NCI-H2227 treated with DMSO at 0.1 percent for 48 hours (cell line): ENCODE measurements around the gene TRPM3.

Source experiments
- DNase-seq: peaks from one replicate; lab custom pipeline; 2025; lab: John Stamatoyannopoulos, UW

Gene TRPM3

GRCh38 chr9:71097671-71098070 lies 23.8 kb downstream of the TRPM3 start:
- DNase-seq: no peak

DNA sequence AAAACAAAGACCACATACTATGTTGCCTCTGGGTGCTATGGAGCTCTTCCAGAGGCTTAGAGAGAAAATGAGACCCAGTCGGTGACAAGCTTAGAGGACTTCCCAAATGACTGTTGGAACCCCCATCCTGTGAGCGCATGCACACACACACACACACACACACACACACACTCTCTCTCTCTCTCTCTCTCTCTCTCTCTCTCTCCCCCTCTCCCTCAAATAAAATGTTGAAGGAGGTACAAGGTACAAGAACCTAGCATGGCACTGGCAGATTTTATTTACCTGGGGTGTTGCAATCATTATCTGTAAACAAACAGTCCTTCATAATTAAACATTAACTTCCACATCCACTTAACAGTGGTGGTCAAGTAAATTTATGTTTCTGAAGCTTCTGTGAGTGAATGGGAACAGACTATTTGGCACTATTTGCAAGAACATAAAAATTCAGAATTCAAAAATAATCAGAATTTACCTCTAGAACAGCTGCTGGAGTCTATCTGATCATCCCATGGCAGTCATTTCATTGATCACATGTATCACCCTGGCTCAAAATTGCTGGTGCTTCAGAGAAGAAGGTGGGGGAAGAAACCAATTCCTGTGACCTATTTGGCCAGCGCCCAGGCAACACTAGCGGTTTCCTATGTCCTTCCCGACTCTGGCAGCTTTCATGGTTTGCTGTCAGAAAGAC lies 24.9 kb downstream of the TRPM3 start:
- no peak for DNase-seq

DNA sequence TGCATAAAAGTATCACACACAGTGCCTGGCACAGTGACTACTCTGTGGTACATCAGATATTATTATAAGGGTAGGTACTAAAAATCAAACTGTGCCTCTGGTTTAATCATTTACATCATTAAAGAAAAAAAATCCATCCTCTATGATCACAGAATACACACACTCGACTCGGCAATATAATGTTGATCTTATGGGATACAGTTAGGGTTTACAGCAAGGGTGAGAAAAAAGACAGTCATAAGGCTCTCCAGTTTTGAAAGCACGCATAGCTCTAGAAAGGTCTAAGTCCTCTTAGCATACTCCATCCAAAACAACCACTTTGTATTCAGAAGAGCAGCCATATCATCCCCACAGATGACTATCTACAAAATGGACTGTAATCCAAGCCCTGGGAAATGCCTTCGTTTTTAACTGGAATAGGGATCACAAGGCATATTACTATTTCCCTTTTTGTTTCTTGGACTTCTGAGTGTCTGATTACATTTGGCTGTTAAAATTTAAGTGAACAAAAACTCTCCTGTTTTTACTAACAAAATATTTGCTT lies 26.6 kb downstream of the TRPM3 start:
- DNase-seq: no peak

GRCh38 chr9:71090896-71091295 lies 30.5 kb downstream of the TRPM3 start:
- DNase-seq: no peak

DNA sequence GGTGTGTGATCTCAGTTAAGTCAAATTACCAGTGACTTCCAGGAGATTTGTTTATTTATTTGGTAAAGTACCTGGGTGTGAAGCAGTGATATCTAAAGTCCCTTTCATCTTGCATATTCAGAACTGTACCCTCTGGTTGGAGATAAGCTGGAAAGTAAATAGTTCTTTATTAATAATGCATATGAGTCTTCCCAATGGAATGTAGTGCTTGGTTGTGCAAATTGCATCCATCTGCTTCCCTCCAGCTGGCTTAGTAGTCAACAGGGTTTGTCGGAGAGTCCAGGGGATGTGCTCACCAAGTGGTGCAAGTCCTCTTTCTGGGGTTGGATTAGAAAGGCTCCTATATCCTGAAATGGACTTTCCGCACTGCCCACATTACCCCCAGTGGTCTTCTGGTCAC lies 42.0 kb downstream of the TRPM3 start:
- no peak for DNase-seq

- no peak for DNase-seq
Measured at GRCh38 chr9:71076096-71076495, 45.3 kb downstream of the TRPM3 start.

GRCh38 chr9:71073494-71073893 lies 47.9 kb downstream of the TRPM3 start:
- DNase-seq: no peak

GRCh38 chr9:71072587-71072986 lies 48.8 kb downstream of the TRPM3 start:
- no peak for DNase-seq

GRCh38 chr9:71071633-71072032 lies 49.8 kb downstream of the TRPM3 start:
- no peak for DNase-seq

- DNase-seq: no peak
Measured at GRCh38 chr9:71058660-71059059, 62.8 kb downstream of the TRPM3 start.

DNA sequence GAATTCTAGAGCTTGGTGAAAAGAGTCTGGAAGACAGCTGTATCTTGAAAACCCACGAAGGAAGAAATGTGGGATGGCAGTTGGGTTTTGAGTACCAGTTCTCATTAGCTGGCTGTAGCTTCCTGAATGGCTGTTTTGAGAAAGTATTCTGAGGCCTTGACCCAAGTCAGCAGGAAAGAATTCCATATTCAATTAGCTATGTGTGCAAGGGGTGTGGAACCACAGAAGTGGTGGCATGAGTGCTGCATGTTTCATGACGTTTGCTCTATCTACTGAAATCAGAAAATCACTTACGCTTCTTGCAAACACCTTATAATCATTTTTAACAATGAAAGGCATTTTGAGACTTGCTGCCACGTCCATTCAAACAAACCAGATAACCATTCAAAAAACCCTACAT lies 69.1 kb downstream of the TRPM3 start:
- no peak for DNase-seq

- no peak for DNase-seq
Measured at GRCh38 chr9:71048280-71048679, 73.1 kb downstream of the TRPM3 start.

- DNase-seq: no peak
Measured at GRCh38 chr9:71042448-71042990, 78.9 kb downstream of the TRPM3 start.

GRCh38 chr9:71037521-71037920 lies 83.9 kb downstream of the TRPM3 start:
- DNase-seq: no peak

DNA sequence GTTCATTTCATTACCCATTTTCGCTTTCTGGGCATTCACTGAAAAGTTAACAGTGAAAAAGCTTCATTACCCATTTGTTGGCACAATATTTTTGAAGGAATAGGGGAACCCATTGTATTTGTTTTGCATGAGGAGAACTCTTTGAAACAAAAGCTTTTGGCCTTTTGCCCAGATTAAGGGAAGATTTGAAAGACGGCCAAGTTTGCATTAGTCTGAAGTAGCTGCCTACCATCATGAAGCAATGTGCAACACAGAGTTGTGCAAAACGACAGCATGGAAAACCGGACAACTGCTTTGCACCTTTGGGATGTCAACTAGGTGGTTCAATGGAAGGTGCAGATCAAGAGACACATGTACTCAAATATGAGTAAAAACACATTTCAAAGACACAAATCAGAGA lies 84.9 kb downstream of the TRPM3 start:
- peak; percentile 12 for DNase-seq

- DNase-seq: no peak
Measured at GRCh38 chr9:71032779-71033178, 88.6 kb downstream of the TRPM3 start.

- no peak for DNase-seq
Measured at GRCh38 chr9:71025728-71026127, 95.7 kb downstream of the TRPM3 start.

DNA sequence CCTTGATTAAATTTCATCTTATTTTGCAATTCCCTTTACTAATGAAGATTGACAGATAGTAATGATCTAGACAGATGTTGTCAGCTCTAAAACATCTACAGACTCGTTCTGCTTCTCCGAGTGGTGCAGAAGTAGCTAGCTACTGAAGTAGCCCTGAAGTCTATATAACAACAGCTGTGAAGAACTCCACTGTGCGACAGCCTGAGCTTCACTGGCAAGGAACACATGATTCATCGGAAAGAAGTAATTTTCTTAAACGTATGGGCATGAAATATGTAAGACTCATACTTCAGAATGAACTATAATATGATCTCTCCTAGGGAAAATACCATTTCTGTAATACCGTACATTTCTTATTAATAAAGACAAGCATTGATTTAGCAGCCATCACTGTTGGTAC lies 96.2 kb downstream of the TRPM3 start:
- DNase-seq: no peak

DNA sequence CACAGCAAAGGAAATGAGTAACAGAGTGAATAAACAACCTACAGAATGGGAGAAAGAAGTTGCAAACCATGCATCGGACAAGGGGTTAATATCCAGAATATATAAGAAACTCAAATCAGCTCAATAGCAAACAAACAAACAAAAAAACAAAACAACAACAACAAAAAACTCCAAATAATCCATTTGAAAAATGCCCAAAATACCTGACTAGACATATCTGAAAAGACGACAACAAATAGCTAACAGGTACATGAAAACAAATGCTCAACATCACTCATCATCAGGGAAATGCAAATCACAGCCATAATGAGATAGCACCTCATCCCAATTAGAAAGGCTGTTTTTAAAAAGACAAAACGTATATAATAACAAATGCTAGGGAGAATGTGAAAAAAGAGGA lies 111.2 kb downstream of the TRPM3 start:
- no peak for DNase-seq

GRCh38 chr9:71005456-71005855 lies 116.0 kb downstream of the TRPM3 start:
- no peak for DNase-seq

- DNase-seq: no peak
Measured at GRCh38 chr9:71004196-71004595, 117.2 kb downstream of the TRPM3 start.

- DNase-seq: no peak
Measured at GRCh38 chr9:71003346-71003745, 118.1 kb downstream of the TRPM3 start.

GRCh38 chr9:71001780-71002386 lies 119.5 kb downstream of the TRPM3 start:
- DNase-seq: no peak

- DNase-seq: no peak
Measured at GRCh38 chr9:70998962-70999361, 122.5 kb downstream of the TRPM3 start.
